Mesendoderm (in vitro differentiated cells): Measurements from ENCODE around the gene HEPN1.

Experiments
- DNase-seq: peaks from one replicate; pipeline ENCODE4 v3.0.0; 2013
- H2AK5ac ChIP-seq: 2 replicates; pipeline ENCODE4 v1.6.1; 2013; ENCODE audit warnings: low read length, inconsistent platforms
- H2BK120ac ChIP-seq: 2 replicates; pipeline ENCODE4 v1.6.1; 2013; ENCODE audit warnings: low read depth, mild to moderate bottlenecking, low read length, moderate library complexity, mixed read lengths
- H2BK15ac ChIP-seq: replicated peaks from 2 replicates; pipeline ENCODE4 v1.6.1; 2013; ENCODE audit warnings: low read depth, mild to moderate bottlenecking, moderate library complexity
- H2BK5ac ChIP-seq: 2 replicates; pipeline ENCODE4 v1.6.1; 2013; ENCODE audit warnings: low read length, inconsistent platforms
- H3K18ac ChIP-seq: 2 replicates; pipeline ENCODE4 v1.6.1; 2013; ENCODE audit warnings: mild to moderate bottlenecking, low read length, mixed read lengths
- H3K23ac ChIP-seq: one replicate; pipeline ENCODE4 v1.6.1; 2013; ENCODE audit warnings: low read length
- H3K27ac ChIP-seq: 2 replicates; pipeline ENCODE4 v1.5.1; 2013; ENCODE audit warnings: low read depth, mild to moderate bottlenecking, inconsistent platforms, low read length, moderate library complexity
- H3K27me3 ChIP-seq: 2 replicates; pipeline ENCODE4 v1.6.1; 2013; ENCODE audit warnings: low read length, control low read depth, mild to moderate bottlenecking, inconsistent platforms; ENCODE audit not compliant: insufficient read depth, poor library complexity
- H3K36me3 ChIP-seq: 2 replicates; pipeline ENCODE4 v1.6.1; 2013; ENCODE audit warnings: low read length, inconsistent platforms; ENCODE audit not compliant: control insufficient read depth, insufficient read depth
- H3K4ac ChIP-seq: one replicate; pipeline ENCODE4 v1.6.1; 2013; ENCODE audit warnings: low read depth, mild to moderate bottlenecking, low read length, moderate library complexity
- H3K4me1 ChIP-seq: 2 replicates; pipeline ENCODE4 v1.6.1; 2013; ENCODE audit warnings: low read depth, low read length, inconsistent platforms; ENCODE audit not compliant: control insufficient read depth
- H3K4me2 ChIP-seq: 2 replicates; pipeline ENCODE4 v1.6.1; 2013; ENCODE audit warnings: low read length
- H3K4me3 ChIP-seq: 2 replicates; pipeline ENCODE4 v1.5.1; 2013; ENCODE audit warnings: mild to moderate bottlenecking, low read length
- H3K56ac ChIP-seq: one replicate; pipeline ENCODE4 v1.6.1; 2013; ENCODE audit warnings: low read length
- H3K79me1 ChIP-seq: 2 replicates; pipeline ENCODE4 v1.6.1; 2013; ENCODE audit warnings: low read length, inconsistent platforms
- H3K79me2 ChIP-seq: 2 replicates; pipeline ENCODE4 v1.6.1; 2013; ENCODE audit warnings: mild to moderate bottlenecking, low read length; ENCODE audit not compliant: control insufficient read depth, insufficient read depth
- H3K9ac ChIP-seq: 2 replicates; pipeline ENCODE4 v1.6.1; 2013; ENCODE audit warnings: low read length, inconsistent platforms
- H4K5ac ChIP-seq: one replicate; pipeline ENCODE4 v1.6.1; 2013; ENCODE audit warnings: low read length
- H4K8ac ChIP-seq: one replicate; pipeline ENCODE4 v1.6.1; 2013; ENCODE audit warnings: low read depth, mild to moderate bottlenecking, control low read depth, low read length, moderate library complexity
- WGBS: extraction: QIAGEN DNeasy Blood & Tissue Kit; methylation state at CpG from one replicate; pipeline ENCODE4 v1.1.7; 2013; ENCODE audit warnings: low lambda C conversion rate, missing lambda C conversion rate; ENCODE audit not compliant: insufficient coverage; ENCODE audit errors: extremely low coverage; 5-methylcytosine and 5-hydroxymethylcytosine counted together

The HEPN1 gene

GRCh38 chr11:124898711-124899110, 20.3 kb upstream of the HEPN1 start:
- WGBS = no CpG with 5 or more reads among the region's 5 CpGs
- H3K79me1 ChIP-seq = no peaks in the 10 kb centered on the region
- H3K36me3 ChIP-seq = no peaks in the 10 kb centered on the region
- H3K4me1 ChIP-seq = peaks cover 2% of the 10 kb centered on the region
- no peak overlapping the region for H3K18ac ChIP-seq
- H4K5ac ChIP-seq = no peak overlapping the region
- no peak overlapping the region for H3K9ac ChIP-seq
- H3K4me2 ChIP-seq = no peak overlapping the region
- no peak overlapping the region for H3K23ac ChIP-seq
- peak; percentile 51 for DNase-seq
- H2BK15ac ChIP-seq = no peak overlapping the region
- H3K27me3 ChIP-seq = no peaks in the 10 kb centered on the region
- no peak overlapping the region for H2BK120ac ChIP-seq
- no peak overlapping the region for H2AK5ac ChIP-seq
- H3K4me3 ChIP-seq = no peak overlapping the region
- H3K4ac ChIP-seq = no peak overlapping the region
- H4K8ac ChIP-seq = no peak overlapping the region
- H2BK5ac ChIP-seq = no peak overlapping the region
- no peaks in the 10 kb centered on the region for H3K79me2 ChIP-seq
- peak overlapping the region; percentile 50 for H3K56ac ChIP-seq
- no peak overlapping the region for H3K27ac ChIP-seq

- H3K56ac ChIP-seq = no peak overlapping the region
- peaks cover 2% of the 10 kb centered on the region for H3K4me1 ChIP-seq
- no peak overlapping the region for H2AK5ac ChIP-seq
- H3K4me2 ChIP-seq = no peak overlapping the region
- no peak overlapping the region for H3K18ac ChIP-seq
- no peak overlapping the region for H3K4ac ChIP-seq
- no peaks in the 10 kb centered on the region for H3K79me2 ChIP-seq
- H3K27me3 ChIP-seq = no peaks in the 10 kb centered on the region
- H3K9ac ChIP-seq = no peak overlapping the region
- no peak overlapping the region for H3K4me3 ChIP-seq
- H4K8ac ChIP-seq = no peak overlapping the region
- H3K23ac ChIP-seq = no peak overlapping the region
- H3K79me1 ChIP-seq = no peaks in the 10 kb centered on the region
- H3K27ac ChIP-seq = no peak overlapping the region
- peak; percentile 41 for DNase-seq
- no peak overlapping the region for H2BK15ac ChIP-seq
- no peak overlapping the region for H2BK5ac ChIP-seq
- no CpG with 5 or more reads among the region's 6 CpGs for WGBS
- H3K36me3 ChIP-seq = no peaks in the 10 kb centered on the region
- H4K5ac ChIP-seq = no peak overlapping the region
- H2BK120ac ChIP-seq = no peak overlapping the region
Measured at GRCh38 chr11:124899383-124900145, 19.5 kb upstream of the HEPN1 start.

GRCh38 chr11:124900464-124900863, 18.6 kb upstream of the HEPN1 start:
- H3K4me1 ChIP-seq = peaks cover 2% of the 10 kb centered on the region
- H2AK5ac ChIP-seq = no peak overlapping the region
- H4K8ac ChIP-seq = no peak overlapping the region
- no peak overlapping the region for H3K27ac ChIP-seq
- H3K4me3 ChIP-seq = no peak overlapping the region
- H3K4me2 ChIP-seq = no peak overlapping the region
- H3K9ac ChIP-seq = no peak overlapping the region
- H4K5ac ChIP-seq = no peak overlapping the region
- no peak overlapping the region for H2BK5ac ChIP-seq
- H2BK120ac ChIP-seq = no peak overlapping the region
- no CpG with 5 or more reads among the region's 5 CpGs for WGBS
- no peaks in the 10 kb centered on the region for H3K27me3 ChIP-seq
- H2BK15ac ChIP-seq = no peak overlapping the region
- peak; percentile 76 for DNase-seq
- H3K4ac ChIP-seq = no peak overlapping the region
- H3K79me1 ChIP-seq = no peaks in the 10 kb centered on the region
- no peaks in the 10 kb centered on the region for H3K79me2 ChIP-seq
- H3K36me3 ChIP-seq = no peaks in the 10 kb centered on the region
- H3K23ac ChIP-seq = no peak overlapping the region
- H3K18ac ChIP-seq = no peak overlapping the region
- H3K56ac ChIP-seq = no peak overlapping the region

GRCh38 chr11:124902616-124903015, 16.4 kb upstream of the HEPN1 start:
- Histone ChIP-seq H3K79me1 (no peaks in the 10 kb centered on the region), H3K9ac (no peak overlapping the region), H2AK5ac (no peak overlapping the region), H3K79me2 (no peaks in the 10 kb centered on the region), H3K27me3 (no peaks in the 10 kb centered on the region), H4K5ac (no peak overlapping the region), H3K4me3 (no peak overlapping the region), H3K23ac (no peak overlapping the region), H3K36me3 (no peaks in the 10 kb centered on the region), H3K18ac (no peak overlapping the region), H2BK120ac (no peak overlapping the region), H2BK5ac (no peak overlapping the region), H4K8ac (no peak overlapping the region), H3K56ac (no peak overlapping the region), H3K4me1 (peaks cover 2% of the 10 kb centered on the region), H3K27ac (no peak overlapping the region), H3K4ac (no peak overlapping the region), H2BK15ac (no peak overlapping the region), H3K4me2 (no peak overlapping the region)
- DNase-seq = no peak
- WGBS = no CpG with 5 or more reads among the region's 1 CpG

GRCh38 chr11:124915541-124916369, 3.3 kb upstream of the HEPN1 start:
- no peaks in the 10 kb centered on the region for H3K79me1 ChIP-seq

More at GRCh38 chr11:124915541-124916369, 3.3 kb upstream of the HEPN1 start:
- Histone ChIP-seq H4K5ac (no peak overlapping the region), H3K4ac (no peak overlapping the region), H3K56ac (no peak overlapping the region), H3K4me3 (no peak overlapping the region), H3K4me2 (no peak overlapping the region), H2BK5ac (no peak overlapping the region), H3K79me2 (no peaks in the 10 kb centered on the region), H3K23ac (no peak overlapping the region), H3K18ac (no peak overlapping the region), H3K36me3 (no peaks in the 10 kb centered on the region), H2AK5ac (no peak overlapping the region), H2BK15ac (no peak overlapping the region), H3K27me3 (no peaks in the 10 kb centered on the region), H4K8ac (no peak overlapping the region), H3K9ac (no peak overlapping the region), H3K27ac (no peak overlapping the region), H2BK120ac (no peak overlapping the region), H3K4me1 (peaks cover 2% of the 10 kb centered on the region)
- no CpG with 5 or more reads among the region's 3 CpGs for WGBS
- DNase-seq = no peak
